KBM-7 (cell line): ENCODE measurements around the gene TOP2A.

Source experiments
- DNase-seq: peaks from one replicate; pipeline ENCODE4 v3.0.0-alpha.2; 2015
- in situ Hi-C: fragments of 300-500 bp; cut with MboI; formaldehyde crosslinking; loops from 2 replicates; pipeline ENCODE4 v1.14.3; 2020; ENCODE audit warnings: low sequenced_read_pairs, low pct_unique_long_range_greater_than_20kb, mixed read lengths

Gene TOP2A

GRCh38 chr17:40341808-40342503 lies 75.7 kb downstream of the TOP2A start:
- DNase-seq, result no peak
- in situ Hi-C loops, result no loop called here

GRCh38 chr17:40340880-40341807 lies 76.6 kb downstream of the TOP2A start:
- no peak for DNase-seq
- in situ Hi-C loops, result no loop called here

GRCh38 chr17:40340327-40340726 lies 77.4 kb downstream of the TOP2A start:
- no peak for DNase-seq
- in situ Hi-C loops, result no loop called here

GRCh38 chr17:40338941-40339649 lies 78.6 kb downstream of the TOP2A start:
- no peak for DNase-seq
- in situ Hi-C loops, result no loop called here
